Measurements from ENCODE around the gene FAU.

FAU gene

GRCh38 chr11:65107078-65107477 is 14.9 kb downstream of the FAU start:
- DNase-seq = no peak

- DNase-seq = no peak
Measured at GRCh38 chr11:65104628-65105027, 17.3 kb downstream of the FAU start.

- DNase-seq = no peak
Measured at GRCh38 chr11:65103476-65103875, 18.5 kb downstream of the FAU start.

- DNase-seq = peak; percentile 64
Measured at GRCh38 chr11:65102142-65103095, 19.5 kb downstream of the FAU start.

GRCh38 chr11:65100674-65101350 is 21.1 kb downstream of the FAU start:
- no peak for DNase-seq

GRCh38 chr11:65096926-65097325 is 25.0 kb downstream of the FAU start:
- DNase-seq = no peak

- peak; percentile 88 for DNase-seq
Measured at GRCh38 chr11:65095974-65096806, 25.7 kb downstream of the FAU start, which contains the start of gene VPS51. VPS51 (plus strand) TSS chr11:65096214; CDS start chr11:65096251, 37 bp downstream.

- no peak for DNase-seq
Measured at GRCh38 chr11:65095427-65095826, 26.5 kb downstream of the FAU start.

- DNase-seq = no peak
Measured at GRCh38 chr11:65090628-65091027, 31.3 kb downstream of the FAU start.

- DNase-seq = no peak
Measured at GRCh38 chr11:65089621-65090020, 32.3 kb downstream of the FAU start.

GRCh38 chr11:65087827-65088226 is 34.1 kb downstream of the FAU start:
- DNase-seq = no peak

GRCh38 chr11:65087216-65087615 is 34.7 kb downstream of the FAU start:
- no peak for DNase-seq

GRCh38 chr11:65086809-65087208 is 35.1 kb downstream of the FAU start:
- no peak for DNase-seq

GRCh38 chr11:65085446-65085845 is 36.5 kb downstream of the FAU start:
- no peak for DNase-seq

- no peak for DNase-seq
Measured at GRCh38 chr11:65084598-65085375, 37.1 kb downstream of the FAU start.

- peak; percentile 95 for DNase-seq
Measured at GRCh38 chr11:65083834-65084597, 37.9 kb downstream of the FAU start, which contains the start of the genes CDCA5 and ZFPL1. CDCA5 (minus strand) TSS chr11:65084040; CDS start chr11:65083978, 62 bp downstream. ZFPL1 (plus strand) TSS chr11:65084222; CDS start chr11:65084699, 477 bp downstream.

- no peak for DNase-seq
Measured at GRCh38 chr11:65083134-65083833, 38.6 kb downstream of the FAU start.

- DNase-seq = no peak
Measured at GRCh38 chr11:65078786-65079342, 43.1 kb downstream of the FAU start.

GRCh38 chr11:65078151-65078550 is 43.8 kb downstream of the FAU start:
- peak; percentile 5 for DNase-seq

- DNase-seq = no peak
Measured at GRCh38 chr11:65077451-65077850, 44.5 kb downstream of the FAU start.
